ENCODE measurements around the gene PMEPA1. TPM values are rescaled to one million over a fixed set of nuclear protein-coding genes. Genes with fewer than 3 reads are reported as not detected.
A peak's percentile ranks its signal among the peaks of the same experiment; 100 is the strongest.

The PMEPA1 gene
- total RNA-seq, 1 donor from 2014 or later: 62.5 TPM

GRCh38 chr20:57676589-57677583, 32.9 kb downstream of the PMEPA1 start:
- no peak overlapping the region for H3K4me3 ChIP-seq (ENCODE audit: low read depth, low read length)
- TF ChIP-seq CTCF (conservative IDR thresholded peaks at IDR 0.05; ENCODE audit: low read depth, low read length): no peak
- no peak for DNase-seq (ENCODE audit: low read depth)

- no peak for TF ChIP-seq CTCF (conservative IDR thresholded peaks at IDR 0.05; ENCODE audit: low read depth, low read length)
- no peak overlapping the region for H3K4me3 ChIP-seq (ENCODE audit: low read depth, low read length)
- no peak for DNase-seq (ENCODE audit: low read depth)
Measured at GRCh38 chr20:57675773-57676172, 34.0 kb downstream of the PMEPA1 start.

- no peak overlapping the region for H3K4me3 ChIP-seq (ENCODE audit: low read depth, low read length)
- no peak for TF ChIP-seq CTCF (conservative IDR thresholded peaks at IDR 0.05; ENCODE audit: low read depth, low read length)
- DNase-seq (ENCODE audit: low read depth): no peak
Measured at GRCh38 chr20:57672953-57673575, 36.8 kb downstream of the PMEPA1 start.

GRCh38 chr20:57672164-57672563, 37.7 kb downstream of the PMEPA1 start:
- TF ChIP-seq CTCF (conservative IDR thresholded peaks at IDR 0.05; ENCODE audit: low read depth, low read length): no peak
- H3K4me3 ChIP-seq (ENCODE audit: low read depth, low read length): no peak overlapping the region
- no peak for DNase-seq (ENCODE audit: low read depth)

GRCh38 chr20:57671662-57672061, 38.2 kb downstream of the PMEPA1 start:
- peak; percentile 26 for TF ChIP-seq CTCF (conservative IDR thresholded peaks at IDR 0.05; ENCODE audit: low read depth, low read length)
- no peak overlapping the region for H3K4me3 ChIP-seq (ENCODE audit: low read depth, low read length)
- DNase-seq (ENCODE audit: low read depth): no peak

GRCh38 chr20:57671072-57671391, 38.8 kb downstream of the PMEPA1 start:
- DNase-seq (ENCODE audit: low read depth): no peak
- H3K4me3 ChIP-seq (ENCODE audit: low read depth, low read length): no peak overlapping the region
- no peak for TF ChIP-seq CTCF (conservative IDR thresholded peaks at IDR 0.05; ENCODE audit: low read depth, low read length)
